Smooth muscle cell (in vitro differentiated cells): ENCODE measurements around the gene LMX1B. TPM values are rescaled to one million over a fixed set of nuclear protein-coding genes. Genes with fewer than 3 reads are reported as not detected.

Source experiments
- DNase-seq: peaks from one replicate; lab custom pipeline; 2025; ENCODE audit not compliant: unreplicated experiment; lab: John Stamatoyannopoulos, UW
- H2AFZ ChIP-seq: fragments of 200-600 bp; sonication (generic); 2 replicates; pipeline ENCODE4 v1.6.0; 2016; ENCODE audit warnings: antibody characterized with exemption, low read depth, mild to moderate bottlenecking
- H3F3A ChIP-seq: fragments of 200-600 bp; sonication (generic); 2 replicates; pipeline ENCODE4 v1.6.0; 2017; ENCODE audit warnings: antibody characterized with exemption, low read depth
- H3K27ac ChIP-seq: fragments of 200-600 bp; sonication (generic); 2 replicates; pipeline ENCODE4 v1.5.1; 2016; ENCODE audit warnings: low read depth, mild to moderate bottlenecking
- H3K27me3 ChIP-seq: fragments of 200-600 bp; sonication (generic); 2 replicates; pipeline ENCODE4 v1.6.1; 2016; ENCODE audit warnings: low read depth, mild to moderate bottlenecking
- H3K36me3 ChIP-seq: fragments of 200-600 bp; sonication (generic); 2 replicates; pipeline ENCODE4 v1.5.1; 2016; ENCODE audit warnings: low read depth
- H3K4me1 ChIP-seq: fragments of 200-600 bp; sonication (generic); 2 replicates; pipeline ENCODE4 v1.5.1; 2016; ENCODE audit warnings: low read depth
- H3K4me2 ChIP-seq: fragments of 200-600 bp; sonication (generic); 2 replicates; pipeline ENCODE4 v1.6.0; 2016; ENCODE audit warnings: mild to moderate bottlenecking
- H3K4me3 ChIP-seq: fragments of 200-600 bp; sonication (generic); 2 replicates; pipeline ENCODE4 v1.5.1; 2016; ENCODE audit warnings: mild to moderate bottlenecking
- H3K79me2 ChIP-seq: fragments of 200-600 bp; sonication (generic); 2 replicates; pipeline ENCODE4 v1.6.0; 2016; ENCODE audit warnings: low read depth, mild to moderate bottlenecking
- H3K9ac ChIP-seq: fragments of 200-600 bp; sonication (generic); 2 replicates; pipeline ENCODE4 v1.6.0; 2016; ENCODE audit warnings: low read depth
- H3K9me3 ChIP-seq: fragments of 200-600 bp; sonication (generic); replicated peaks from 2 replicates; pipeline ENCODE4 v1.5.1; 2016; ENCODE audit warnings: low read depth
- H4K20me1 ChIP-seq: fragments of 200-600 bp; sonication (generic); 2 replicates; pipeline ENCODE4 v1.6.0; 2016; ENCODE audit warnings: low read depth
- CTCF ChIP-seq: fragments of 200-600 bp; sonication (generic); IDR thresholded peaks from 2 replicates; pipeline ENCODE4 v1.5.1; 2017; ENCODE audit warnings: borderline replicate concordance, mild to moderate bottlenecking, antibody characterized with exemption; ENCODE audit not compliant: insufficient read depth, poor library complexity, severe bottlenecking
- whole genome bisulfite sequencing: methylation state at CpG from one replicate; pipeline ENCODE4 v1.1.7; 2016; ENCODE audit warnings: low lambda C conversion rate; 5-methylcytosine and 5-hydroxymethylcytosine counted together
- polyA plus RNA-seq: library from polyadenylated mRNA; unstranded; fragments of >200 nt; fragmentation: Nextera tagmentation; extraction: Ambion mirVana; gene quantifications from 2 replicates; pipeline ENCODE4 v1.2.1, GENCODE V29; 2016
- total RNA-seq: library from RNA; depleted of rRNA; stranded (reverse); fragments of >200 nt; gene quantifications from 2 replicates; pipeline ENCODE4 v1.2.3, GENCODE V29; 2014

Gene LMX1B
- total and polyA plus RNA-seq, 2 experiments from 2014 or later: not detected

GRCh38 chr9:126678989-126679388 is 65.3 kb downstream of the LMX1B start:
- Histone ChIP-seq H3F3A (no peaks in the 10 kb centered on the region), H3K79me2 (no peaks in the 10 kb centered on the region), H3K9me3 (no peaks in the 10 kb centered on the region), H3K36me3 (no peaks in the 10 kb centered on the region), H3K4me3 (no peak overlapping the region), H4K20me1 (no peaks in the 10 kb centered on the region), H3K9ac (no peak overlapping the region), H3K4me1 (peaks cover 13% of the 10 kb centered on the region), H3K27me3 (peaks cover 100% of the 10 kb centered on the region), H3K4me2 (no peak overlapping the region), H2AFZ (no peak overlapping the region), H3K27ac (no peak overlapping the region)
- no peak for TF ChIP-seq CTCF
- 76% methylated on average over 4 of the region's 4 CpGs for WGBS
- no peak for DNase-seq

DNA sequence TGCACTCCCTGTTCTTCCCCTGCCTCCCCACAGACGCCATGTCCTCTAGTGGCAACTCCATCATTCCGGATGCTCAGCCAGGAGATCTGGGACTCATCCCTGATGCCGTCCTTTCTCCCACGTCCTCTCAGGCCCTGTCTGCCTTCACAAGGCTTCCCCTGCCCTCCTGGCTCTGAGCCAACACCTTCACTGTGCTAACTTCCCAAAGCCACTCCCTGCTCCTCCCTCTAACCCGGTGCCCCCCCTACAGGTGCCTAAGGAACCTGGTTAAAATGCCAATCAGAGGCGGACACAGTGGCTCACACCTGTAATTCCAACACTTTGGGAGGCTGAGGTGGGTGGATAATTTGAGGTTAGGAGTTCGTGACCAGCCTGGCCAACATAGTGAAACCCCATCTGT is 67.6 kb downstream of the LMX1B start:
- H3K27me3 ChIP-seq: peaks cover 100% of the 10 kb centered on the region
- 58% methylated on average over 7 of the region's 7 CpGs for WGBS
- no peak overlapping the region for H3K9ac ChIP-seq

GRCh38 chr9:126682113-126682810 is 68.5 kb downstream of the LMX1B start:
- Histone ChIP-seq H2AFZ (no peak overlapping the region), H3K9me3 (no peaks in the 10 kb centered on the region), H3K4me1 (no peaks in the 10 kb centered on the region), H3K79me2 (no peaks in the 10 kb centered on the region), H3K36me3 (no peaks in the 10 kb centered on the region), H3K4me3 (no peak overlapping the region), H3K27ac (no peak overlapping the region), H3F3A (no peaks in the 10 kb centered on the region), H4K20me1 (no peaks in the 10 kb centered on the region), H3K9ac (no peak overlapping the region), H3K27me3 (peaks cover 100% of the 10 kb centered on the region), H3K4me2 (peak overlapping the region; percentile 81)
- DNase-seq: no peak
- TF ChIP-seq CTCF: no peak
- 15% methylated on average over 24 of the region's 24 CpGs for WGBS

More for the DNA sequence above, 67.6 kb downstream of the LMX1B start:
- no peak overlapping the region for H2AFZ ChIP-seq
- no peaks in the 10 kb centered on the region for H4K20me1 ChIP-seq
- H3K27ac ChIP-seq: no peak overlapping the region
- H3K79me2 ChIP-seq: no peaks in the 10 kb centered on the region
- H3K9me3 ChIP-seq: no peaks in the 10 kb centered on the region
- TF ChIP-seq CTCF: no peak
- no peaks in the 10 kb centered on the region for H3K36me3 ChIP-seq
- no peaks in the 10 kb centered on the region for H3F3A ChIP-seq
- no peak for DNase-seq
- no peak overlapping the region for H3K4me3 ChIP-seq
- no peak overlapping the region for H3K4me2 ChIP-seq
- peaks cover 4% of the 10 kb centered on the region for H3K4me1 ChIP-seq

GRCh38 chr9:126682928-126683697 is 69.4 kb downstream of the LMX1B start:
- H3F3A ChIP-seq: no peaks in the 10 kb centered on the region
- H3K4me2 ChIP-seq: peak overlapping the region; percentile 81
- H3K27me3 ChIP-seq: peaks cover 100% of the 10 kb centered on the region
- TF ChIP-seq CTCF: no peak
- H3K4me1 ChIP-seq: no peaks in the 10 kb centered on the region
- H3K4me3 ChIP-seq: peak overlapping the region; percentile 31
- WGBS: 8% methylated on average over 33 of the region's 69 CpGs
- H4K20me1 ChIP-seq: no peaks in the 10 kb centered on the region
- DNase-seq: no peak
- no peak overlapping the region for H3K27ac ChIP-seq
- H3K36me3 ChIP-seq: no peaks in the 10 kb centered on the region
- H2AFZ ChIP-seq: no peak overlapping the region
- no peaks in the 10 kb centered on the region for H3K9me3 ChIP-seq
- no peaks in the 10 kb centered on the region for H3K79me2 ChIP-seq
- H3K9ac ChIP-seq: no peak overlapping the region
